OCI-LY1 (cell line): Measurements from ENCODE around the gene MAPKAPK3.

Source experiments
- EZH2 ChIP-seq: fragments of 200-600 bp; sonication (generic), shearing (Covaris generic); IDR thresholded peaks from 2 replicates; pipeline ENCODE4 v1.8.0; 2017; ENCODE audit warnings: borderline replicate concordance, mixed run types, mild to moderate bottlenecking, antibody characterized with exemption, low read length, moderate library complexity, mixed read lengths
- TF ChIP-seq, protein P1 (sequence below): fragments of 200-600 bp; sonication (generic), shearing (Covaris generic); IDR thresholded peaks from 2 replicates; pipeline ENCODE4 v1.5.1; 2017; ENCODE audit warnings: mild to moderate bottlenecking, antibody characterized with exemption, low read length, moderate library complexity, mixed read lengths

DNA sequence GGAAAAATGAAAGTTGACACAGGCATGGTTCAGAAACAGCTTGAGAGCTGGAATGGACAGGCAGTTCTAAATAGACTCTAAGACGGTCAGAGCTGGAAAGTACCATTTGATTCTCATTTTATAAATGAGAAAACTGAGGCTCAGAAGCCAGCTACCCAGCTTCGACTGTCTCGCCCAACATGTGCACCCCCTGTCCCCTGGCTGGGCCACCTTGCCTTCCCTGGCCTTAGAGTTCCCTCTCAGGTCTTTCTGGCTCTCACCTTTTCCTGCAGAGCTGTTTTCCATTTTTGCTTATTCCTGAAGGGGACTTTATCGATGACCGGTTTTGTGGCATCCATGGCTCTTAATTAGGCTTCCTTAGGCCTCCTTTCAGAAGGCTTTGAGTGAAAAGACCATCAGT, 40.5 kb downstream of the MAPKAPK3 start:
- TF ChIP-seq, protein P1, sequence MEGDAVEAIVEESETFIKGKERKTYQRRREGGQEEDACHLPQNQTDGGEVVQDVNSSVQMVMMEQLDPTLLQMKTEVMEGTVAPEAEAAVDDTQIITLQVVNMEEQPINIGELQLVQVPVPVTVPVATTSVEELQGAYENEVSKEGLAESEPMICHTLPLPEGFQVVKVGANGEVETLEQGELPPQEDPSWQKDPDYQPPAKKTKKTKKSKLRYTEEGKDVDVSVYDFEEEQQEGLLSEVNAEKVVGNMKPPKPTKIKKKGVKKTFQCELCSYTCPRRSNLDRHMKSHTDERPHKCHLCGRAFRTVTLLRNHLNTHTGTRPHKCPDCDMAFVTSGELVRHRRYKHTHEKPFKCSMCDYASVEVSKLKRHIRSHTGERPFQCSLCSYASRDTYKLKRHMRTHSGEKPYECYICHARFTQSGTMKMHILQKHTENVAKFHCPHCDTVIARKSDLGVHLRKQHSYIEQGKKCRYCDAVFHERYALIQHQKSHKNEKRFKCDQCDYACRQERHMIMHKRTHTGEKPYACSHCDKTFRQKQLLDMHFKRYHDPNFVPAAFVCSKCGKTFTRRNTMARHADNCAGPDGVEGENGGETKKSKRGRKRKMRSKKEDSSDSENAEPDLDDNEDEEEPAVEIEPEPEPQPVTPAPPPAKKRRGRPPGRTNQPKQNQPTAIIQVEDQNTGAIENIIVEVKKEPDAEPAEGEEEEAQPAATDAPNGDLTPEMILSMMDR: no peak
- TF ChIP-seq EZH2: no peak
